HEK293 (cell line): ENCODE data around the gene KCNJ1.

Source experiments
- CTCF ChIA-PET: fragments of 350-600 bp; formaldehyde crosslinking; extraction: SDS; loops from one replicate; lab custom pipeline; 2021; ENCODE audit warnings: antibody characterized with exemption; lab: Yijun Ruan, JAX
- POLR2A ChIA-PET: fragments of 300-600 bp; formaldehyde crosslinking; extraction: SDS; loops from one replicate; lab custom pipeline; 2020; ENCODE audit warnings: antibody characterized with exemption, inconsistent platforms; lab: Yijun Ruan, JAX
- H3K27ac ChIP-seq: fragments of 200-500 bp; sonication (Bioruptor generic); 2 replicates; pipeline ENCODE4 v1.5.1; 2014; ENCODE audit warnings: low read depth, low read length, control low read depth, inconsistent platforms; ENCODE audit errors: extremely low read depth
- H3K36me3 ChIP-seq, 2 experiments: fragments of 200-500 bp in 1 of 2; sonication (Bioruptor generic) in 1 of 2; 1 replicate in 1 of 2; 2 replicates in 1 of 2; pipeline ENCODE4 v1.5.1; 2014 to 2017; ENCODE audit warnings: inconsistent platforms in 2 of 2, low read length in 2 of 2; ENCODE audit not compliant: control insufficient read depth in 2 of 2, insufficient read depth in 1 of 2
- H3K4me1 ChIP-seq: fragments of 200-500 bp; sonication (Bioruptor generic); 2 replicates; pipeline ENCODE4 v1.5.1; 2014; ENCODE audit warnings: mild to moderate bottlenecking, low read length, inconsistent platforms; ENCODE audit not compliant: control insufficient read depth, insufficient read depth
- H3K4me3 ChIP-seq: 2 replicates; pipeline ENCODE4 v1.5.1; 2011; ENCODE audit warnings: low read depth, mild to moderate bottlenecking, control low read depth, low read length, moderate library complexity
- H3K9me3 ChIP-seq: fragments of 200-500 bp; sonication (Bioruptor generic); 2 replicates; pipeline ENCODE4 v1.5.1; 2014; ENCODE audit warnings: low read depth, low read length, inconsistent platforms; ENCODE audit not compliant: control insufficient read depth, insufficient read depth
- GLI2 ChIP-seq: fragments of 450-650 bp; formaldehyde crosslinking; IDR thresholded peaks from 2 replicates; pipeline ENCODE4; 2017; ENCODE audit warnings: missing biosample characterization, missing genetic modification characterization, low read depth, borderline replicate concordance
- KLF7 ChIP-seq: fragments of 450-650 bp; formaldehyde crosslinking; IDR thresholded peaks from 2 replicates; pipeline ENCODE4 v1.5.1; 2016; ENCODE audit warnings: missing biosample characterization, missing genetic modification characterization, borderline replicate concordance
- MYNN ChIP-seq: fragments of 450-650 bp; formaldehyde crosslinking; IDR thresholded peaks from 2 replicates; pipeline ENCODE4 v1.5.1; 2016; ENCODE audit warnings: missing biosample characterization, missing genetic modification characterization, borderline replicate concordance
- PRDM1 ChIP-seq: fragments of 450-650 bp; formaldehyde crosslinking; IDR thresholded peaks from 2 replicates; pipeline ENCODE4; 2016; ENCODE audit warnings: missing biosample characterization, missing genetic modification characterization
- ZIC2 ChIP-seq: fragments of 450-650 bp; formaldehyde crosslinking; IDR thresholded peaks from 2 replicates; pipeline ENCODE4 v1.5.1; 2016; ENCODE audit warnings: missing biosample characterization, missing genetic modification characterization
- ZNF133 ChIP-seq: fragments of 450-650 bp; formaldehyde crosslinking; IDR thresholded peaks from 2 replicates; pipeline ENCODE4 v1.5.1; 2016; ENCODE audit warnings: missing biosample characterization, missing genetic modification characterization
- ZNF214 ChIP-seq: fragments of 450-650 bp; formaldehyde crosslinking; IDR thresholded peaks from 2 replicates; pipeline ENCODE4 v1.5.1; 2017; ENCODE audit warnings: missing biosample characterization, mild to moderate bottlenecking, missing genetic modification characterization, borderline replicate concordance
- ZNF248 ChIP-seq: fragments of 450-650 bp; formaldehyde crosslinking; IDR thresholded peaks from 2 replicates; pipeline ENCODE4 v1.5.1; 2017; ENCODE audit warnings: missing biosample characterization, missing genetic modification characterization
- ZNF354C ChIP-seq: fragments of 450-650 bp; formaldehyde crosslinking; IDR thresholded peaks from 2 replicates; pipeline ENCODE4 v1.5.1; 2016; ENCODE audit warnings: missing biosample characterization, missing genetic modification characterization, low read depth, borderline replicate concordance
- ZNF366 ChIP-seq: fragments of 450-650 bp; formaldehyde crosslinking; conservative IDR thresholded peaks from 2 replicates; pipeline ENCODE4 v1.5.1; 2016; ENCODE audit warnings: missing biosample characterization, missing genetic modification characterization
- ZNF48 ChIP-seq: fragments of 450-650 bp; formaldehyde crosslinking; IDR thresholded peaks from 2 replicates; pipeline ENCODE4 v1.5.1; 2016; ENCODE audit warnings: missing biosample characterization, missing genetic modification characterization
- ZNF623 ChIP-seq: fragments of 450-650 bp; formaldehyde crosslinking; IDR thresholded peaks from 2 replicates; pipeline ENCODE4 v1.5.1; 2016; ENCODE audit warnings: missing biosample characterization, missing genetic modification characterization
- ZNF654 ChIP-seq: fragments of 450-650 bp; formaldehyde crosslinking; IDR thresholded peaks from 2 replicates; pipeline ENCODE4 v1.5.1; 2016; ENCODE audit warnings: low read depth, missing biosample characterization, missing genetic modification characterization
- ZSCAN16 ChIP-seq: fragments of 450-650 bp; formaldehyde crosslinking; IDR thresholded peaks from 2 replicates; pipeline ENCODE4 v1.5.1; 2016; ENCODE audit warnings: missing biosample characterization, missing genetic modification characterization
- ZXDB ChIP-seq: fragments of 450-650 bp; formaldehyde crosslinking; IDR thresholded peaks from 2 replicates; pipeline ENCODE4 v1.5.1; 2016; ENCODE audit warnings: missing biosample characterization, missing genetic modification characterization
- TF ChIP-seq, protein P1 (sequence below): fragments of 450-650 bp; formaldehyde crosslinking; IDR thresholded peaks from 2 replicates; pipeline ENCODE4 v1.5.1; 2016; ENCODE audit warnings: missing biosample characterization, missing genetic modification characterization, borderline replicate concordance
- TF ChIP-seq, protein P2 (sequence below): fragments of 450-650 bp; formaldehyde crosslinking; optimal IDR thresholded peaks from 2 replicates; pipeline ENCODE3; 2016; ENCODE audit warnings: missing biosample characterization, mild to moderate bottlenecking, missing genetic modification characterization
- TF ChIP-seq, protein P3 (sequence below): fragments of 450-650 bp; formaldehyde crosslinking; IDR thresholded peaks from 2 replicates; pipeline ENCODE4 v1.5.1; 2017; ENCODE audit warnings: missing biosample characterization, missing genetic modification characterization
- TF ChIP-seq, protein P4 (sequence below): fragments of 450-650 bp; formaldehyde crosslinking; IDR thresholded peaks from 2 replicates; pipeline ENCODE4 v1.5.1; 2016; ENCODE audit warnings: missing biosample characterization, missing genetic modification characterization
- TF ChIP-seq, protein P5 (sequence below): fragments of 450-650 bp; formaldehyde crosslinking; IDR thresholded peaks from 2 replicates; pipeline ENCODE4 v1.5.1; 2016; ENCODE audit warnings: missing biosample characterization, missing genetic modification characterization
- TF ChIP-seq, protein P6 (sequence below): fragments of 450-650 bp; formaldehyde crosslinking; IDR thresholded peaks from 2 replicates; pipeline ENCODE4 v1.5.1; 2016; ENCODE audit warnings: missing biosample characterization, missing genetic modification characterization, low read depth

Gene KCNJ1

DNA sequence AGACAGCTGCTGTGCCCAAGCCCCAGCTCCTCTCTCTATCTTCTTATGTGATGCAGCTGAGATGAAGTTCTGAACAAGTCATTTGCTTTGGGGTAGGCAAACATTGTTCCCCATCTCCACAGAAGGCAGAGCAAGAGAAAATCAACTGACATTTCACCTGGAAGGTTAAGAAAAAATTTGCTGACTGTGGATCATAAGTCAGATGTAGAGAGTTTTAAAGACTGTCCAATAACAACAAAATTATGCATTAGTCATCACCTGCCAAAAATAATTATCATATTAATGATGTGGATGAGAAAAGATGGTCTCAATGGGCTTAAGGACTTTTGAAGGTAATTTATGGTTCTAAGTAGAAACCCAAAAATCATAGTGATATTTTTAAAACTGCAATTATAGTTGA is 59.2 kb downstream of the KCNJ1 start (continued):
- TF ChIP-seq, protein P1, sequence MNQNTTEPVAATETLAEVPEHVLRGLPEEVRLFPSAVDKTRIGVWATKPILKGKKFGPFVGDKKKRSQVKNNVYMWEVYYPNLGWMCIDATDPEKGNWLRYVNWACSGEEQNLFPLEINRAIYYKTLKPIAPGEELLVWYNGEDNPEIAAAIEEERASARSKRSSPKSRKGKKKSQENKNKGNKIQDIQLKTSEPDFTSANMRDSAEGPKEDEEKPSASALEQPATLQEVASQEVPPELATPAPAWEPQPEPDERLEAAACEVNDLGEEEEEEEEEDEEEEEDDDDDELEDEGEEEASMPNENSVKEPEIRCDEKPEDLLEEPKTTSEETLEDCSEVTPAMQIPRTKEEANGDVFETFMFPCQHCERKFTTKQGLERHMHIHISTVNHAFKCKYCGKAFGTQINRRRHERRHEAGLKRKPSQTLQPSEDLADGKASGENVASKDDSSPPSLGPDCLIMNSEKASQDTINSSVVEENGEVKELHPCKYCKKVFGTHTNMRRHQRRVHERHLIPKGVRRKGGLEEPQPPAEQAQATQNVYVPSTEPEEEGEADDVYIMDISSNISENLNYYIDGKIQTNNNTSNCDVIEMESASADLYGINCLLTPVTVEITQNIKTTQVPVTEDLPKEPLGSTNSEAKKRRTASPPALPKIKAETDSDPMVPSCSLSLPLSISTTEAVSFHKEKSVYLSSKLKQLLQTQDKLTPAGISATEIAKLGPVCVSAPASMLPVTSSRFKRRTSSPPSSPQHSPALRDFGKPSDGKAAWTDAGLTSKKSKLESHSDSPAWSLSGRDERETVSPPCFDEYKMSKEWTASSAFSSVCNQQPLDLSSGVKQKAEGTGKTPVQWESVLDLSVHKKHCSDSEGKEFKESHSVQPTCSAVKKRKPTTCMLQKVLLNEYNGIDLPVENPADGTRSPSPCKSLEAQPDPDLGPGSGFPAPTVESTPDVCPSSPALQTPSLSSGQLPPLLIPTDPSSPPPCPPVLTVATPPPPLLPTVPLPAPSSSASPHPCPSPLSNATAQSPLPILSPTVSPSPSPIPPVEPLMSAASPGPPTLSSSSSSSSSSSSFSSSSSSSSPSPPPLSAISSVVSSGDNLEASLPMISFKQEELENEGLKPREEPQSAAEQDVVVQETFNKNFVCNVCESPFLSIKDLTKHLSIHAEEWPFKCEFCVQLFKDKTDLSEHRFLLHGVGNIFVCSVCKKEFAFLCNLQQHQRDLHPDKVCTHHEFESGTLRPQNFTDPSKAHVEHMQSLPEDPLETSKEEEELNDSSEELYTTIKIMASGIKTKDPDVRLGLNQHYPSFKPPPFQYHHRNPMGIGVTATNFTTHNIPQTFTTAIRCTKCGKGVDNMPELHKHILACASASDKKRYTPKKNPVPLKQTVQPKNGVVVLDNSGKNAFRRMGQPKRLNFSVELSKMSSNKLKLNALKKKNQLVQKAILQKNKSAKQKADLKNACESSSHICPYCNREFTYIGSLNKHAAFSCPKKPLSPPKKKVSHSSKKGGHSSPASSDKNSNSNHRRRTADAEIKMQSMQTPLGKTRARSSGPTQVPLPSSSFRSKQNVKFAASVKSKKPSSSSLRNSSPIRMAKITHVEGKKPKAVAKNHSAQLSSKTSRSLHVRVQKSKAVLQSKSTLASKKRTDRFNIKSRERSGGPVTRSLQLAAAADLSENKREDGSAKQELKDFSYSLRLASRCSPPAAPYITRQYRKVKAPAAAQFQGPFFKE: no peak
- TF ChIP-seq KLF7 (tag by site-specific recombination): no peak
- no peak for TF ChIP-seq PRDM1 (tag by site-specific recombination)
- no peak for TF ChIP-seq ZSCAN16 (tag by site-specific recombination)
- TF ChIP-seq ZNF366 (tag by site-specific recombination): no peak
- no peak for TF ChIP-seq MYNN (tag by site-specific recombination)
- no peak for TF ChIP-seq GLI2
- TF ChIP-seq, protein P2, sequence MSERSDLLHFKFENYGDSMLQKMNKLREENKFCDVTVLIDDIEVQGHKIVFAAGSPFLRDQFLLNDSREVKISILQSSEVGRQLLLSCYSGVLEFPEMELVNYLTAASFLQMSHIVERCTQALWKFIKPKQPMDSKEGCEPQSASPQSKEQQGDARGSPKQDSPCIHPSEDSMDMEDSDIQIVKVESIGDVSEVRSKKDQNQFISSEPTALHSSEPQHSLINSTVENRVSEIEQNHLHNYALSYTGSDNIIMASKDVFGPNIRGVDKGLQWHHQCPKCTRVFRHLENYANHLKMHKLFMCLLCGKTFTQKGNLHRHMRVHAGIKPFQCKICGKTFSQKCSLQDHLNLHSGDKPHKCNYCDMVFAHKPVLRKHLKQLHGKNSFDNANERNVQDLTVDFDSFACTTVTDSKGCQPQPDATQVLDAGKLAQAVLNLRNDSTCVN (tag by site-specific recombination): no peak
- no peak for TF ChIP-seq ZNF654
- TF ChIP-seq, protein P3, sequence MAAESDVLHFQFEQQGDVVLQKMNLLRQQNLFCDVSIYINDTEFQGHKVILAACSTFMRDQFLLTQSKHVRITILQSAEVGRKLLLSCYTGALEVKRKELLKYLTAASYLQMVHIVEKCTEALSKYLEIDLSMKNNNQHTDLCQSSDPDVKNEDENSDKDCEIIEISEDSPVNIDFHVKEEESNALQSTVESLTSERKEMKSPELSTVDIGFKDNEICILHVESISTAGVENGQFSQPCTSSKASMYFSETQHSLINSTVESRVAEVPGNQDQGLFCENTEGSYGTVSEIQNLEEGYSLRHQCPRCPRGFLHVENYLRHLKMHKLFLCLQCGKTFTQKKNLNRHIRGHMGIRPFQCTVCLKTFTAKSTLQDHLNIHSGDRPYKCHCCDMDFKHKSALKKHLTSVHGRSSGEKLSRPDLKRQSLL (tag by site-specific recombination): no peak
- TF ChIP-seq, protein P4, sequence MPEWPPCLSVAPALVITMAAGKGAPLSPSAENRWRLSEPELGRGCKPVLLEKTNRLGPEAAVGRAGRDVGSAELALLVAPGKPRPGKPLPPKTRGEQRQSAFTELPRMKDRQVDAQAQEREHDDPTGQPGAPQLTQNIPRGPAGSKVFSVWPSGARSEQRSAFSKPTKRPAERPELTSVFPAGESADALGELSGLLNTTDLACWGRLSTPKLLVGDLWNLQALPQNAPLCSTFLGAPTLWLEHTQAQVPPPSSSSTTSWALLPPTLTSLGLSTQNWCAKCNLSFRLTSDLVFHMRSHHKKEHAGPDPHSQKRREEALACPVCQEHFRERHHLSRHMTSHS (tag by site-specific recombination): no peak

DNA sequence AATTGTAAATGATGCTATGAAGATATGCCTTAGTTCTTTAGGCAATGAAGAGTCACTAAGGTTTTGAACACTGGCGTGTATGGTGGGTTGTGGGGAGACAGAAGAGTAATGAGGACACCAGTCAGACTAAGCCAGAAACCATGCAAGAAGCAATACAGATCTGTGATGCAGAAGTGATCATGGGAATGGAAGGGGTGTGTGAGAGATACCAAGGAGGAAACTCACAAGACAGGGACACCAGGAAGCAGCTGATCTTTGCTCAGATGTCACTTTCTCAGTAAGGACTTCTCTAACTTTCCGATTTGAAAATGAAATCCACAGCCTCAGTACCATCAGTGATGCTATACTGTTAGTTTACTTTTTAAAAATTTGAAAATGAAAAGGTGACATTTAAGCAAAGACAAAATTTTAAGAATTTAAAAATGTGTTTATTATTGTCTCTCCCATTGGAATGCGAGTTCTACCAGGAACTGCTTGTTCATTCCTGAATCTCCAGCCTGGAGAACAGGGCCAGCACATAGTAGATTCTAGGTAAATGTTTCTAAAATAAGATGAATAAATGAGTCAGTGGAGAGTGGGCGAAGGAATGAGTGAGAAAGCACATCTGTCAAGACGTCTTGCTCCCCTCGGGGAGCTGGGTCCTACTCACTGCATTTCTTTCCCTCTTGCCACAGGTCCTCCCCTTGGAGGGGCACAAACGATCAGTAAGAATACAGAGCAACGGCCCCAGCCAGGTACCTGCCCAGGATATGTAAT is 60.4 kb downstream of the KCNJ1 start:
- ChIA-PET POLR2A (no interaction called here), CTCF (interaction anchor here (0.7 to 1.1 kb wide), 2 partner anchors 24 kb away, joined by 3 to 5 read pairs; no protein-coding TSS in a partner anchor)
- Histone ChIP-seq H3K36me3 (peaks cover 0 to 46% of the 10 kb centered on the region in 2 experiments; a peak in 1 of 3 replicates), H3K4me1 (no peaks in the 10 kb centered on the region), H3K4me3 (no peak overlapping the region), H3K9me3 (no peaks in the 10 kb centered on the region), H3K27ac (no peak overlapping the region)
- TF ChIP-seq ZNF214 (no peak), ZIC2 (tag by site-specific recombination) (no peak), ZNF48 (tag by site-specific recombination) (no peak), ZNF623 (tag by site-specific recombination) (no peak), ZNF133 (tag by site-specific recombination) (no peak), ZXDB (tag by site-specific recombination) (no peak), ZNF248 (no peak), GLI2 (no peak), ZNF354C (tag by site-specific recombination) (no peak)
- TF ChIP-seq, protein P5, sequence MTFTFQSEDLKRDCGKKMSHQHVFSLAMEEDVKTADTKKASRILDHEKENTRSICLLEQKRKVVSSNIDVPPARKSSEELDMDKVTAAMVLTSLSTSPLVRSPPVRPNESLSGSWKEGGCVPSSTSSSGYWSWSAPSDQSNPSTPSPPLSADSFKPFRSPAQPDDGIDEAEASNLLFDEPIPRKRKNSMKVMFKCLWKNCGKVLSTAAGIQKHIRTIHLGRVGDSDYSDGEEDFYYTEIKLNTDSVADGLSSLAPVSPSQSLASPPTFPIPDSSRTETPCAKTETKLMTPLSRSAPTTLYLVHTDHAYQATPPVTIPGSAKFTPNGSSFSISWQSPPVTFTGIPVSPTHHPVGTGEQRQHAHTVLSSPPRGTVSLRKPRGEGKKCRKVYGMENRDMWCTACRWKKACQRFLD (tag by site-specific recombination): no peak
- TF ChIP-seq, protein P6, sequence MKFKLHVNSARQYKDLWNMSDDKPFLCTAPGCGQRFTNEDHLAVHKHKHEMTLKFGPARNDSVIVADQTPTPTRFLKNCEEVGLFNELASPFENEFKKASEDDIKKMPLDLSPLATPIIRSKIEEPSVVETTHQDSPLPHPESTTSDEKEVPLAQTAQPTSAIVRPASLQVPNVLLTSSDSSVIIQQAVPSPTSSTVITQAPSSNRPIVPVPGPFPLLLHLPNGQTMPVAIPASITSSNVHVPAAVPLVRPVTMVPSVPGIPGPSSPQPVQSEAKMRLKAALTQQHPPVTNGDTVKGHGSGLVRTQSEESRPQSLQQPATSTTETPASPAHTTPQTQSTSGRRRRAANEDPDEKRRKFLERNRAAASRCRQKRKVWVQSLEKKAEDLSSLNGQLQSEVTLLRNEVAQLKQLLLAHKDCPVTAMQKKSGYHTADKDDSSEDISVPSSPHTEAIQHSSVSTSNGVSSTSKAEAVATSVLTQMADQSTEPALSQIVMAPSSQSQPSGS (tag by site-specific recombination): no peak
